ENCODE results near the gene PMEPA1. TPM values are rescaled to one million over a fixed set of nuclear protein-coding genes. Genes with fewer than 3 reads are reported as not detected.

The PMEPA1 gene
- total RNA-seq, 1 experiment from 2014 or later: 28.8 TPM

DNA sequence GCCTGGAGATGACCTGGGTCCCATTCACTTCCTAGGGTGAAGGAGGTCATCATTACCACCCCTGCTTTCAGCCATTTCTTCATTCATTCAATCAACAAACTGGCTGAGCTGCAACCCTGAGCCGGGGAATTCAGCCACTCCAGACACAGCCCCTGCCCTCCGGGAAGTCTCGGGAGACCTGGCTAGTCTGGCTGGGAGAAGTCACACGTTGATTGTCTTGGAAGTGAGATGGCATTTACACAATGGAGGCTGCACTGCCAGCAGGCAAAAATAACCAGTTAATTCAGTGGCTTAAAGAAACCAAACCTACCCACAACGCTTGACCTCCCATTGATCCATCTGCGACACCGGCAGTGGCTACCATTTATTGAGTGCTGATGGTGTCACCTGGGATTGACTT is 2.0 kb upstream of the PMEPA1 start:
- no peak for DNase-seq (ENCODE audit: low read depth)

DNA sequence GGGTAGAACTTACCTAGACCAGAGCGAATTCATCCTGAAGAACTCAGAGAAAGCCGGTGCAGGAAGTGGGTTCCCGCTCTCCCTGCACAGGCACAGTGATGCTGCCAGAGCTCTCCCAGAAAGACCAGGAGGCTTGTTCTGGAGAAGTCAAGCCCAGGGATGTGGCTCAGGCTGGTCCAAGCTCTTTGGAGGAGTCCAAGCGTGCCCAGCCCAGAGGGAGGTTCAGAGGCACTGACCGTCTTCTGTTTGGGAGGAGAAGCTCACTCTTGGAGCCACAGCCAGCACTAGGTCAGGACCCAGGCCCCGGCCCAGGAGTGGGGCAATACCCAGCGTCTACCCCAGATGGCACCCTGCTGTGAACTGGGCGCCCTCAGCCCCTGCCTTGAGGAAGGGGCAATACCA is 1.5 kb upstream of the PMEPA1 start:
- peak; percentile 62 for DNase-seq (ENCODE audit: low read depth)

DNA sequence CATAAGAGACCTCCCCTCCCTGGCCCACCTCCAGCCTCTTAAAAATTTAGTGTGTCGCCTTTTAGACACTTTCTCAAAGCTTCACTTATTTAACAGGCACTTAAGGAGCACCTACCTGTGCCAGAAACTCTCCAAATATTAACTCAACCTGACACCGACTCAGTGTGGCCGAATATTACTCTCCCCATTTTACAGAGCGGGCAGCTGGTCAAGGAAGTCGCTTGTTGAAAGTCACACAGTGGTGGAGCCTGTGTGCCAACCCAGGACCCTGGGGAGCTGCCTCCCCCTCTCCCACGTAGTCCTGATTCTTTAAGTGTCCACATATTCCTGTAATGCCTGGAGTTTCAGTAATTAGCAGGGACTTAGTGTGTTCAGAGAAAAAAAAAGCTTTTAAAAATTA is 1.0 kb upstream of the PMEPA1 start:
- DNase-seq (ENCODE audit: low read depth): no peak

DNA sequence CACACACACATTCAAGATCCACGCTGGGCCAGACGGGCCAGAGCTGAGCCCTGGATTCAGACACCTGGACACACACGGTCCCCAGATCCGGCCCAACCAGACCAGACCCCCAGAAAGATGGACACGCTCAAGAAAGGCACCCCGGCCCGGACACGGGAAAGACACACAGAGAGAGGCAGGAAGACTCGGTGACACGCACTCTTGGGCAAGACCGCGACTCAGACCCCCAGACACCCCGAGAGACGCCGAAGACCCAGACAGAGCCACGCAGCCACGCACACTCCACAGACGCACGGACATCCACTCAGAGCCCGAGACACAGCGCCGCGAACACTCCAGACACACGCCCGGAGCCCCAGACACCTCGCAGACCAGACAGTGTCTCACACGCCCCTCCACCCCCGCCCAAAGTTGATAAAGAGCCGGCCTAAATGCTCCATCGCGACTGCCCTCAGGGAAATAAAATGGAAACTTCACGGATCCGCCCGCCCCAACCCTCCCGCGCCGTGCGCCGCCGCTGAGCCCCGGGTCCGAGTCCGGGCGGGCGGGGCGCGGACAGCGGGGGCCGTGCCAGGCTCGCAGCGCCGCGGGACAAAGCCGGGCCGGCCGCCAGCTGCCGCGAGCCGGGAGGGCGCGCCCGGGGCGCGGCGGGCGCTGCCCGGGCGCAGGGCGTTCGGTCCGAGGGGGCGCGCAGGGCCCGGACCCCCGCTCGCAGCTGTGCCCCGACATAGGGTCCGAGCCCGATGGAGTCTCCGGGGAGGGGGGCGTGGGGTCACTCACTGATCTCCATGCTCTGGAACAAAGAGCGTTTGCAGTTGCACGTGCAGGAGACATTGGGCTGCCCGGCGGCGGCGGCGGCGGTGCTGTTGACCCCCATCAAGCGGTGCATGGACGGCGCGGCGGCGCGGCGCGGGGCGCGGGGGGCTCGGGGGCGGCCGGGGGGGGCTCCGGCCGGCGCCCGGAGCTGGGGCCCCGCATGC is 831 bp downstream of the PMEPA1 start:
- peak; percentile 54 for DNase-seq (ENCODE audit: low read depth)

DNA sequence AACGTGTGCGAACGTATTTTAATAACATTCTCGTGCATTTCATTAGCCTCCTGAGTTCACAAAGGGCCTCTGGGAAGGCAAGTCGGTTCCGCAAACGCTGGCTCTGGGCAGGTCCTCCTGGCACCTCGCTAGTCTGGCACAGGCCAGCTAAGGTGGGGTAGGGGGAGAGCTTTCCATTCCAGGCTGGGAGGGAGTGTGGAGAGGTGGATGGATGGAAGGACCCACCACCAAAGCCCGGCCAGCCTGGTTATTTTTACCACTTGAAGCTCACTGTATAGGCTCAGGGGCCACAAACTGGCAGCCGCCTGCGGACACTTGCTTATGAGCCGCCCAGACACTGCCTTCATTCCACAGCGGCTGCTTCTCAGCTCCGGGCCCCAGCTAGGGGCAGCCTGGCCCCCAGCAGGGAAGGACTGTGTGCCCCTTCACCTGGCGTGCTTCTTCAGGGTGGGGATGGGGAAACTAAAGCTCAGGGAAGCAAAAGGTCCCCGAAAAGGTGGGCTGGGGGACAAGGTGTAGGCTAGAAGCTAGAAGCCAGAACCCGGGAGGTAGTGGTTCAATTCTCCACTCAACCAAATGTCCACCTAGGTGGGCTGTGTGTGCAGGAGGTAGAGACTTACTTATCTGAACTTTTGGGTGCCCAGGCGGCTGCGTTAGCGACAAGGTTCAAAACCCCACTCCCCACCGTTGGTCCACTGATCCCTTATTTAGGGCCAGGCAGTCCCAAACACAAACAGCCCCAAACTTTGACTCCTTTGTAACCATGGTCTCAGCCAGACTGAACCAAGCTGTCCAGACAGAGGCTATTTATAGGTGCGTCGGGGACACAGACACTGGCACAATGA is 1.7 kb downstream of the PMEPA1 start:
- no peak for DNase-seq (ENCODE audit: low read depth)

DNA sequence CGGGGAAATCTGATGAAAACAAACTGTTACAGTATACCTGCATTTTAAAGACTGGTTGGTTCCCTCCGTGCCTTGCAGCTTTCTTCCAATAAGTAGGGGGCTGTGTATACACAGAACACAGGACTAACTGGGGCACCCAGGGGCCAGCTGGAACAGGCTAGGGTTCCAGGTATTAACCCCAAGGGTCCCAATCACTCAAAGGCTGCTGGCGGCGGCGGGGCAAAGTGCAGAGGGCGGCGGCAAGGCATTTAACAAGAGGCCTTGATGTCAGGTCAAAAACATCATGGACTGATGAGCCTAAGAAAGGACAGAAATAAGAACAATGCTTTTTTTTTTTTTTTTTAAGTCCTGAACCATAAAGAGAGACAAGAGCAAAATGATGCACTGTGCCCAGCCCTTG is 2.5 kb downstream of the PMEPA1 start:
- DNase-seq (ENCODE audit: low read depth): no peak

DNA sequence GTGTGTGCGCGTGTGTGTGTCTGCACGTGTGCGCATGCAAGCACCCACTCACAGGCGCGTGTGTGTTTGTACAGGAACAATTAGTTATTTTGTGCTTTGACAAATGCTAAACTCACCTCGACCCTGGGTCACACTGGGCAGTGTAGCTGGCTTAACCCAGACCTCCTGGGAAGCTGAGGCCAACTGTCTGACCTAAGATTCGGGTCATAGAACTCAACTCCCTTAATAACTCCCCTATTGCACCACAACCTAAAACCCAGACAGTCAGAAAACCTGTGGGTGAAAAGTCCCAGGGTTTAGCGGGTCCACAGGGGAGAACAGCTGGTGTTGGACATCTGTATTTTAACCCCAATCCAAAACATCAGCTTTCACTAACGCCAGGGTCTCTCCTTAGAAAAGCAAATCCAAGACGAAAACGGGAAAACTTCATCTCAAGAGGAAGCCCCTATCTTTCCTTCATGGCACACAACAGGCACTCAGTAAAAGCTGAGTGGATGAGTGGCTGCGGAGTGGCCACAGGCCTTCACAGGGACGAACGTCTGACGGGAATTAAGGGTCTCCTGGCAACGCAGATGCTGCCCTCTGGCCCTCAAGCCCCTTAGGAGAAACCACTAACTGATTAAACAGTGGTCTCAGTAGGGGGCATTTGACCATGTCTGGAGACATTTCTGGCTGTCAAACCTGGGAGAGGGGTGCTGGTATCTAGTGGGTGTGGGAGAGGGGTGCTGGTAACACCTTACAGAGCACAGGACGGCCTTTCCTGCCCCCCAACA is 4.5 kb downstream of the PMEPA1 start:
- no peak for DNase-seq (ENCODE audit: low read depth)

DNA sequence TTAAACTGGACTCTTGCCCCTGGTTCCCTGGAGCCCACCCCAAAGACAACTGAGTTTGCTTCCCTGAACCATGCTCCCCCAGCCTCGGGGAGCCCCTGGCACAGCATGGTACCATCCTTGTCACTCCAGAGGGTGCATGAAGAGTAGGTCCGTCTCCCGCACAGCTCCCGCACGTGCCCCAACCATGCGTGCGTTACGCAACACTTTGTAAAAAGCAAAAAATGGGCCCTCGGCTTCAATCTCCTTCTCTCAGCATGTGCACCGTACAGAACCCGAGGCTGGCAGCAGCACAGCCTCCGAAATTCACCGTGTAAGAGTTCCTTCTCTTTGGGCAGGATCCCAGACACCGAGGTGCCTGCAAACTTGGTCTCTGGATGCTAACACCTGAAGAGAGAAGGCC is 5.6 kb downstream of the PMEPA1 start:
- DNase-seq (ENCODE audit: low read depth): no peak

DNA sequence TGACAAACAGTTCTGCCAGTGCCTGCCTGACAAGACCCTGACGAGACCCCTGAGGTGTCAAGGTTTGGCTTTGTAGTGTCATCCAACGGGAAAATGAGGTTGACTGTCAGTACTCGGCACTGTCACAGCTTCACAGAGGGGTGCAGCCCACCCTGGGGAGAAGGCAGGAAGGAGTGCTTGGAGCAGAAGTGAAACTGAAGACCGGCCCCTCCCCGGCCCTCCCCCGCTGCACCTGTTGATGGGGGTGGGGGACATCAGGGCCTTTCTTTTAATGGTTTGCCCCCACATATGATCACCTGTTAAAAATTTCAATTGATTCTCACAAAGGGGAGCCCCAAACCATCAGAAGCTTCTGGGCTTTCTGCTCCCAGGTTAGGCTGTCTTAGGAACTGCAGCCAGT is 6.8 kb downstream of the PMEPA1 start:
- DNase-seq (ENCODE audit: low read depth): no peak

DNA sequence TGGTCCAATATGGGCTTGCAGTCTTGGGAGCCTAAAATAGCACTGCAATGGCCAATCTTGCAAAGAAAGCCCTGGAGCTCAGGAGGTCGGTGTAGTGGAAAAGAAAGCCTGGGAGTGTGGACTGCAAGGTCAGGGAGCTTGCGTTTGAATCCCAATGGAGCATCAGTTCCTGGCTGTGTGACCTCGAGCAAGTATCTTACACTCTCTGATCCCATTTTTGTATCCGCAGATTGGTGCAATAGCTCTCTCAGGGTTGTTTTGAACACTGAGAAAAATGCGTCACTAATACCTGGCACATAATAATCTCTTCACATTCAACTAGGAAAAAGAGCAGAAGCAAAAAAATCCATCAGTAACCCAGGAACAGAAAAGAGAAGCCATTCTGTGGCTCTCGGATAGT is 7.3 kb downstream of the PMEPA1 start:
- DNase-seq (ENCODE audit: low read depth): no peak

DNA sequence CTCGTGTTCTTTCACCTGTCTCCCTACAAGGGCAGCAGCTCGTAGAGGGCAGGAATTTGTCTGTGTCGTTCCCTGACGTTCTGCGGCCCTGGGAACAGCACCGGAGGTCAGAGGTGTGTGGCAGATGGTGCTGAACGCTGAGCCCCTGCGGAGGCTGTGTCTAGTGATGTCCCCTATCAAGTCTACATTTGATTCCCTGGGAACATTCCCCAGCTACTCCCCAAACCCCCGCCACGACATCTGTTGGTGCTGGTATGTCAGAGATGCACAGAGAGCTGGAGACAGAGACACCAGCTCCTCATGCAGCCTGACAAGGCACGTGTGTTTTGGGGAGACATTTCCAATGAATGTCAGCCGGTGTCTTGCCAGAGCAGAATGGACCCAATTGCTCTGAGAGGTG is 7.7 kb downstream of the PMEPA1 start:
- DNase-seq (ENCODE audit: low read depth): no peak

DNA sequence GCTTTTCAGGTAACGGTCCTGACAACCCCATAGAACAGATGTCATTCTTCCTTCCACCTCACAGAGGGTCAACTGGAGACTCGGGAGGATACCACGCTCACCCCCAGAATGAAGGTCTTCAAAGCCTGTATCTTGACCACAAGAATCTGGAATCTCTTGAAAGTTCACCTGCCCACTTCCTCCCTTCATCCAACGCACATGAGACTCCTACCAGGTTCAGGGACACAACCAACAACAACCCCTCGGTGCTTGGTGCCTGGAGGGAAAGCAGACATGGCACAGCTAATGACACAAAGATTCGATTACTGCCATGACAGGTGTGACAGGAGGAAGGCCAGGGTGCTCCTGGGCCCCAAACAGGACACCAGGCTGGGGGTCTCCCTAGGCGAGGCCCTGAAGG is 8.2 kb downstream of the PMEPA1 start:
- DNase-seq (ENCODE audit: low read depth): no peak

DNA sequence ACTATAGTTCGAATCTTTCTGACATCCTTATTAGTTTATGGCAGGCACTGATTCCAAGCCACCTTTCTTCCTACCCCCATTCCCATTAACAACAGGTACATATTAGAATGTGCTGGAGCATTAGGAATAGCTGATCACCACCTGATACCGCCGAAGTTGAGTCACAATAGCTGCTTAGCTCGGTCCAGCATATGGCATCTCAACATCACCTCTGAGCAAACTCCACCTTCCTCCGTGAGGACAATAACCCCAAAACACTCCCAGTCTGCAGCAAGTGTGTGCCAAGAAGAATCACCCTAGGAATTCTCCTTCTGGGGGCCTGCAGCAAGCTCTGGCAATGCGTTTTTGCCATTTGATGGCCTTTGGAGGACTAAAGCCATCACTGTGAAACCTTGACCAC is 8.7 kb downstream of the PMEPA1 start:
- DNase-seq (ENCODE audit: low read depth): no peak

DNA sequence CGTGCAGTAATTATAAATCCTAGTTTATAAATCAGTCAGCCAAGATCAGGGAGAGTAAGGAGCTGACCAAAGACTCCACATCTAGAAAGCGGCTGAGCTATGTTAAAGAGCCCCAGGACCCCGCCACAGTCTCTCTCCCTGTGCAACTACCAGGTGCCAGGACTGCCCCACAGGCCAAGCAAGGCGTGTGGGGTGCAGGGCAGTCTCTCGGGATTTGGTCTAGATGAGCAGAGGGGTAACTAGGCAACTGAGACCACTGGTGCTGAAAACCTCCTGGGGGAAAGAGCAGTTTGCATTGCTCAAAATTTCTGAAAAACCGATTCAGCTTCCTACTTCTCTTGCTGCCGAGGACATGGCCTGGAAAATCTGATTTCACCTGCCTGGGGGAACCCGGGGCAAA is 10.4 kb downstream of the PMEPA1 start:
- no peak for DNase-seq (ENCODE audit: low read depth)

DNA sequence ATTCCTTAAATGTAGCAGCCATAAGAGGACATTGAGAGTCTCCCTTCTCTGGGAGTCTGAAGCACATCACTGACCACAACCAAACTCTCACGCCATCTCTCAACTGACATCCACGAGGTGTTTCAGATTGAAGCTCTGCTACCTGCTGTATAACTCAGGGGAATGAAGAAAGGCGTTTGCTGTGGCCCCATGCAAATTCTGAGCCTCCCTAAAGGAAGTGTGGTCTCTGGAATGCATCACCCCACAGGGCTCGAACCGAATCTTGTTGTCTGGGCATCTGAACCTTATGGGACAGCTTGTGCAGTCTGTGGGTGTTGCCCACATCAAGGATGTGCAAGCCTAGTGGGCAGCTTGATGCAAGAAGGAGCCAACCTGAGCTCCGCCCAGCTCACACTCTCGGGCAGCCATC is 10.9 kb downstream of the PMEPA1 start:
- DNase-seq (ENCODE audit: low read depth): peak; percentile 81

DNA sequence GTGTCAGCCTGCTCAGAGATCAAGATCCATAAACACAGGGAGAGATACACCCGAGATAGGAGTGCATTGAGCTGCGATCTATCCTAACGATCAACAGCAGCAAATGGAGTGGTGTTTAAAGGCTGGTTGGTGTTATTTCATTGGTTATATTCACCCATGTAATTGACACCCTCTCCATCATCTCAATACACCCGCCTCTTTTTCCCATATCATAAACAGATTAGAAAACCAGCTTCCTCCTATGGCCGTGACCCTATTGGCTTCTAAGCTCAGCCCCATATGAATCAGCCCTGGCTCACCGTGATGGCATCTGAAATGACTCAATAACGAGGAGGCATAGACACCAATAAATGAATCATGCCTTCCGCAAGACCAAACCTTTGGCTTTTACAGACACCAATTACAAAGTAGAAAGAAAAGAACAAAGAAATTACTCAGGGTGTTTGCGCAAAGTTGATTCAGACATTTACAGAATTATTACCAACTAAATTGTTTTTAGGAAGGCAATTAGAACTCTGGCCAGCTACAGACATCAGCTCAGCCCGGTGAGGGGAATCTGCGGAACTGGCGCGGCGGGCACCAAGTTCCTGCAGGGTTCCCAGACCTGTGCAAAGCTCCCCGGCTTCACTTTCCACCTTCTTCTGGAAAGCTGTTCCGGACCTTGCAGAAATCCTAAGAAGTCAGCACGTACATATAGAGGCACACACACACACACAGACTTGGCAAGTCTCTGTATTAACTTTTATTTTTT is 11.5 kb downstream of the PMEPA1 start:
- DNase-seq (ENCODE audit: low read depth): peak; percentile 100

DNA sequence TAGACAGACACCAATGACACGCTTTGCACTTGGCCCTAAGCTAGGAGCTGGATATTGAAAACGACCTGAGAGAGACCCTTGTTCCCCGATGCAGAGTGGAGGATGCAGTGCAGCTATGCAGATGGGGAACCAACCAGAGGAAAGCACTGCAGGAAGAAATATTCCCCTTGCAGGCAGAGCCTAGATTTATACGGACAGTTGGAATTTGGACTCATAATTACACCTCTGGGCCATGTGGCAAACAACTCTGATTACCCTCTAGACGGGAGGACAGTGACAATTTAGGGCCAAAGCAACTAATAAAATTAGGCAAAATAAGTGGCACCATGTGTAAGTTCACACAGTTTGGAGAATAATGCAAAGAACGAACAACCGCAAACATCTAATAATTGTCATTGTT is 12.3 kb downstream of the PMEPA1 start:
- DNase-seq (ENCODE audit: low read depth): no peak

DNA sequence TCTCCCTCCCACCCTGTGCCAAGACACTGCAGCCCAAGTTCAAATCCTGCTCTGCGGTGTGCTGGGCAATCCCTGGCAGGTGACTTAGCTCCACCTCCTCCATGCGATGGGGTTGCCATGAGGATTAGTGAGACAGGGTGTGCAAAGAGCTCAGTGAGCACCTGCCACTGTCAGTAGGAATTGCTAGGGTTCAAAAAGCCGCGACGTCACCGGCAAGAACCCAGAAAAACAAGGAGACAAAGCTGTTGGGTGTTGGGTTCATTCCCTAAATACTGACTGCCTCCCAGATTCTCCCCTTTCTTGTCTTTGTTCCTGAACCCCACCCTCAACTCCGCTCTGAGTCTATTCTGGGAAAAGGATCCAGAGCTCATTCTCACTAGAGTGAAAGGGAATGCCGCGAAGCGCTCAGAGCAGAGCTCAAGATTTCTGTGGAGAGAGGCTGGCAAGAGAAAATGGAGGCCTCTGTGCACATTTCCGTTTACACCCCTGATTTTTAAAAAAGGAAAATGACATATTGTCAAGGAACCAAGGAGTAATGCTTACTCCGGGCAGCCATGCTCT is 13.3 kb downstream of the PMEPA1 start:
- no peak for DNase-seq (ENCODE audit: low read depth)

DNA sequence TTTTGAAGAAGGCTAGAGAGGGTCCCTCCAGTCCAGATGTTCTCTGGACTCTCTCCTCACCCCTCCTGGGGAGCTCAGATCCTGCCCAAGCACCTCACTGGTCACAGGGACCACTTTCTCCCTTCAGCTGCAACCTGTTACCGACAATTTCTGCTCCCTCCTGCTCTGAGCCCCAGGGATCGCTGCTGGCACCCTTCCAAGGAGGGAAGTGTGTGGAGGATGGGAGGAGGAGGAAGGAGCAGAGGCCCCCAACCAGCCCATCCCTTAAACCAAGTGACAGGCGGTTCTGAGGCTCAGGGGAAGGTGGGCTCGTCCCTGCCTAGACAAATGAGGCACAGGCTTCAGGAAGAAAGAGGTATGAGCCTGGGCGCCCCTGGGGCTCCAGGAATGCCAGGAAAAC is 13.9 kb downstream of the PMEPA1 start:
- DNase-seq (ENCODE audit: low read depth): no peak

DNA sequence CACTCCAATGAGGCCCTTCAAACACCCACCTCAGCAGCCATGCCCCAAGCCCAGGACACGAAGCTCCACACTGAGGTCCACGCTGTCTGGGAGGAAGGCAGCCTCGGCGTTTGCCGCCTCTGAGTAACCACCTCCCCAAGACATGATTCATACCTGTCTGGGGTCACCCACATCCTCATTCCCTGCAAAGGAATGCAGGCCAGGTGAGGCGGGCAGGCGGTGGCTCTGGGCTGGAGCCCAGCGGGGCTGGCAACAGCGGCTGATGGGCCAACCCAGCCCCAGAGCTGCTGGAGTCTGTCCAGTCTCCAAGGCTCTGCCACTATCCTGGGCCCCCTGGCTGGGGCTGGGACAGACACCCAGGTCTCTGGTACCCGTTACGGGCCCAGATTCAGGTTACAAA is 14.8 kb downstream of the PMEPA1 start:
- DNase-seq (ENCODE audit: low read depth): peak; percentile 52

DNA sequence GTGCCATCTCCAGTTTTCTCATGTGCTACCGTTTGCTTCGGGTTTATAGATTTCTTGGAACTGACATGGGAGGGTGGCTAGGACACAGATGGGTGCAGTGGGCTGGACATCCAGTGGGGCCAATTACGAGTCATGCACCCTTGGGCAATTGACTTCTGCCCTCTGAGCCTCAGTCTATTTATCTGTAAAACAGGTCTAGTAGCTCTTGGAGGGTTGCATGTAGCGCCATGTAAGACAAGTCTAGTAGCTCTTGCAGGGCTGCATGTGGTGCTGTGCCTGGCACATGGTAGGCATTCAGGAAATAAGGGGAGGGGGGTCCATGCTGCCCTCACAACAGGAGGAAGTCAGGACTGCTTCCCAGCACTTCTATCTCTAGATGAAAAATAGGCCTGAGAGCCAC is 15.3 kb downstream of the PMEPA1 start:
- DNase-seq (ENCODE audit: low read depth): no peak
